Urothelium cell line (cell line): ENCODE results near the gene DDIT4.
"Not testable (repeated sequence)": the region's sequence is repeated elsewhere in the genome, so short reads cannot be mapped to it uniquely, and the experiment has no call there.

Experiments used
- DNase-seq: peaks from one replicate; pipeline ENCODE4 v3.0.0; 2011; ENCODE audit warnings: low spot score, mixed read lengths
- FAIRE-seq: peaks from 2 replicates; lab custom pipeline; 2011; peaks lifted over from hg19 to GRCh38; lab: Jason Lieb, UNC

The DDIT4 gene

DNA sequence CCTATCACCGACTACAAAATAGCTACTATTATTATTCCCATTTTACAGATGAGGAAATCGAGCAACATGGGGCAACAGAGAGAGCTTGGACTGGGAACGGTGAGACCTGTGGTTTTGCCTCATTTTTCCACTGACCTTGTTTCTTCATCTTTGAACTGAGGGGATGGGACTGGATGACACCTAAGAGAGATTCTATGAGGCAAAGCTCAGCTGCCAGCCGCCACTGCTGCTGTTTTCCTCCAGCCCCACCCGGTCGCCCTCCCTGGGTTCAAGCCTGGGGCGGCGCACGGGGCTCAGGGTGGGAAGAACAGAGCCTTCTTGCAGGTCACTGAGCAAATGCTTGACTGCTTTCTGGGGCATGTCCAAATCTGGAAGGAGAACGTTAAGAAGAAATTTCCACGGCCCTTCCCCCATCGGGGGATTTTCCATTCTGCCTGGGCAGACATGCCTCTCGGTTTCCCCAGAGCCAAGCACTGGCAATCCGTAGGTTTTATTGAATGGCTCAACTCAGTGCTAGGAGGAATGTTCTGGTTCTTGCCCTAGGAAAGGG is 12.3 kb downstream of the DDIT4 start:
- DNase-seq (no peak), FAIRE-seq (no peak)

DNA sequence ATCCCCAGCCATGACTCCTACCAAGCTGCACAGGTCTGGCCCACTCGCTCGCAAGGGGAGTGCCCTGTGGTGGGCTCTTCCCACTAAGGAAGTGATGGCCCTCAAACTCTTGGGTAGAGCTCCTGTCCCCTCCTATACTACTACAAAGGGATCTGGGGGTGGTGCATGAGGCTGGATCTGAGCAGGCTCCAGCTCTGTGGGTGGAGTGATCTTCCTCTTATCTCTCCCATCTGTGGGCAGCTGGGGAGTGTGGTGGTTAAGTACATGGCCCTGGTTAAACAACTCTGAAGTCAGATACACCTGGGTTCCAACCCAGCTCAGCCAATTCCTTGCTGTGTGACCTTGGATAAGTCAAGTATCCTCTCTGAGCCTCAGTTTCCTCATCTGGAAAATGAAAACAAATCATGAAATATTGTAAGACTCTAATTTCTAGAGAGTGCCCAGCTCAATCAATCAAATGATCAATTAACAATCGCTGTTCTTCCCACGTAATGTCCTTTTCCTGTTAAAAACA is 17.4 kb downstream of the DDIT4 start:
- DNase-seq (no peak), FAIRE-seq (no peak)

DNA sequence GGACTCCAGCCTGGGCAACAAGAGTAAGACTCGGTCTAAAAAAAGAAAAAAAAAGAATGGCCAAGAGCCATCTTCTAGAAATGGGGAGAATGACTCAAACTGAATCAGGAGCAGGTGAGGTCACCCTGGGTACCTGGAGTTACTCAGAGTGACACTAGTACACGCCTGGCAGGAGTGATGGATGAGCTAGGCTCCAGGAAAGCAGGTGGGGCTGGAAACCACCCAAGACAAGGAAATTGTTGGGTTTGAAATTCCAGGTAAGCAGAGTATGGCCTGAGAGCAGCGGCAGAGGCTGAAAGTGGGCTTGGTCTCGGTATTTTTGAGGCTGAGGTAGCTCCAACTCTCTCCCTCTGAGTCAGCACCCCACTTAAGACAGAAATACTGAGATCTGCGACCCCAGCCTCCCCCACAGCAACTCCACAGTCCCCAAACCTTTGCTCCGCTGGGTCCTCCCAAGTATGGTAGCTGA is 18.5 kb downstream of the DDIT4 start:
- FAIRE-seq (no peak), DNase-seq (peak; percentile 82)

DNA sequence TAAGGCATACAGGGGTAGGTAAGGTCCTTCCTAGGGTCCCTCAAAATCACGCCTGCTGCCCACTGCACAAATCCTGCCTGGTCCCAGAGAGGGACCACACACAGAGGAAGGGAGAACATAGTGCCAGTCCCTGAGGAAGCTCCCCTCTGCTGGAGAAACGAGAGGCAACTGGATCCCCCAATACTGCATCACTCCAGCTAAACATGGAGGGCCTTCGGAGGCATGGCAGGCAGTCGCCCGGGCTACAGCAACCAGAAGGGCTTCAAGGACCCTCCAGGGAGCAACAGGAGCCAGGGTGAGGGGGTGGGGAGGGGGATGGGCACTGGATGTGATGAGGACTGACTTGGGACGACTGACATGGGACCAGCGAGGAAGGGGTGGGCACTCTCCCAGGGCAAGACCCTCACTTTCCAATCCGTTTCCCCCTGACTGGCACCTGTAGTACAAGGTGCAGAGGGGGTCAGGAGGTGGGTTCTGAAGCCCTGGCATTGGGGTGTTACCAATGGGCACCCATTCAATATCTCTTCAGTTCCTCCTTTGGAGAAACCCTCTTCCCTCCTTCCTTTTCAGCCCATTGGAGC is 21.7 kb downstream of the DDIT4 start:
- FAIRE-seq (no peak), DNase-seq (no peak)

DNA sequence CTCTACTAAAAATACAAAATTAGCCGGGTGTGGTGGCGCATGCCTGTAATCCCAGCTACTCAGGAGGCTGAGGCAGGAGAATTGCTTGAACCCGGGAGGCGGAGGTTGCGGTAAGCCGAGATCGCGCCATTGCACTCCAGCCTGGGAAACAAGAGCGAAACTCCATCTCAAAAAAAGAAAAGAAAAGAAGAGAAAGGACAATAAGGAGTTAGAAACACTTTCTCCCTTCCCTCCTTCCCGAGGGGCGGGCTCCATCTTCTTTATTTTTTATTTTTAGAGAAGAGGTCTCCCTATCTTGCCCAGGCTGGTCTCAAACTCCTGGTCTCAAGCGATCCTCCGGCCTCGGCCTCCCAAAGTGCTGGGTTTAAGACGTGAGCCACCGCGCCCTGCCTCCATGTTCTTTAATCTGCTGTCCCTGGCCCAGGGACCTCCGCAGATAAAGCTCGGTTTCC is 23.1 kb downstream of the DDIT4 start:
- not testable (repeated sequence) for FAIRE-seq, DNase-seq

DNA sequence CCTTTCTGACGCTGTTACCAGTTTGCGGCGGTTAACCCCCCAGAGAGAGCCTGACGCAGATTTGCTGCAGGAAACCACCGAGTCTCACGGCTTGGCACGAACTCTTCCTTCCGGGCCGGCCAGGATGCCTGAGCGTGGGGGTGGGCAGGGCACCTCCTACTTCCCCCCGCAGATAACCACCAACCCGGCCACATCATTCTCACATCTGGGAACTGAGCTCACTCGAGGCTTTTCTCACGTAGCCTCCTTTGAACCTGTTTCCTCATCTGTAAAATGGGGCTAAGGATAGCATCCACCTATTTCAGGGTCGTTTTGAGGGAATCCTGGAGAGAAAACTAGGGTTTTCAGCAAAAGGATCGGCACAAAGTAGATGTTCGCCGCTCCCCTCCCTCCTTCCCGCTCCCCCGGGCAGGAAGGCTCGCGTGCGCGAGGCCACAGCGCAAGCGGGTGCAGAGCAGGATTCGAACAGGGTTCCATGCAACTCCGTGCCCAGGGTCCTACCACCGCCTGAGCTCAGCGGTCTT is 23.6 kb downstream of the DDIT4 start:
- peak; percentile 89 for DNase-seq
- peak; percentile 30 for FAIRE-seq

DNA sequence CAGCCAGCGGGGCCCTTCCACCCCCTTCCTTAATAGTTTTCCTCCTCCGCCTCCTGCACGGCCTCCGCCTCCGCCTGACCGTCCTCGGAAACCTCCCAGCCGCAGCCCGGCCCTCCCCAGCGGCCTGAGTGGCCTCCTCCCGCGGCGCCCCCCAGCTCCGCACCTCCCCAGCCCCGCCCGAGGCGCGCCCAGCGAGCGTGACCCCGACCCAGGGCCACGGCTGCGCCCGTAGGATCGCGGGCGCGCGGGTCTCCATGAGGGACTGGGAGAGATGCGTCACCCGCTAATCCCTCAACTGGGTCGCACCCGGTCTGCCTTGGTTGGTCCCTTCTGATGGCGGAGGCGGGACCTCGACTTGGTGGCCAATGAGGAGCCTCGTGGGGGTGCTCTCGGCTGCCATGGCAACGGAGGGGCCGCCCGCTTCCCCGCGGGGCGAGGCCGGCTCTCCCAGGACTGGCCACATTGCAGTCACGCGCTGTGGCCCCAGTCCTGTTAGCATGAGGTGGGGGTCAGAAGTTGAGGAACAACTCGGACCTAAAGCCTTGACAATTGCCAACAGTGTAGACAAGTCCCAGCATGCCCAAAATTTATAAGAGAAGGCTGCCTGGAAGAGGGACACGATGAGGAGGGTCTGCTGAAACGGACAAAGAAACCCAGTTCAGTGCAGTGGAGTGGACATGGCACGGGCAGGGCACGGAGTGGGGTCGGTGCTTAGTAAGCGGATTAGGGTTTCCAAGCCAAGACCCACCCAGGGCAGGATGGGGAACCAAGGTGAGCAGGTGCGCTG is 24.3 kb downstream of the DDIT4 start:
- FAIRE-seq, result no peak
- peak; percentile 98 for DNase-seq

DNA sequence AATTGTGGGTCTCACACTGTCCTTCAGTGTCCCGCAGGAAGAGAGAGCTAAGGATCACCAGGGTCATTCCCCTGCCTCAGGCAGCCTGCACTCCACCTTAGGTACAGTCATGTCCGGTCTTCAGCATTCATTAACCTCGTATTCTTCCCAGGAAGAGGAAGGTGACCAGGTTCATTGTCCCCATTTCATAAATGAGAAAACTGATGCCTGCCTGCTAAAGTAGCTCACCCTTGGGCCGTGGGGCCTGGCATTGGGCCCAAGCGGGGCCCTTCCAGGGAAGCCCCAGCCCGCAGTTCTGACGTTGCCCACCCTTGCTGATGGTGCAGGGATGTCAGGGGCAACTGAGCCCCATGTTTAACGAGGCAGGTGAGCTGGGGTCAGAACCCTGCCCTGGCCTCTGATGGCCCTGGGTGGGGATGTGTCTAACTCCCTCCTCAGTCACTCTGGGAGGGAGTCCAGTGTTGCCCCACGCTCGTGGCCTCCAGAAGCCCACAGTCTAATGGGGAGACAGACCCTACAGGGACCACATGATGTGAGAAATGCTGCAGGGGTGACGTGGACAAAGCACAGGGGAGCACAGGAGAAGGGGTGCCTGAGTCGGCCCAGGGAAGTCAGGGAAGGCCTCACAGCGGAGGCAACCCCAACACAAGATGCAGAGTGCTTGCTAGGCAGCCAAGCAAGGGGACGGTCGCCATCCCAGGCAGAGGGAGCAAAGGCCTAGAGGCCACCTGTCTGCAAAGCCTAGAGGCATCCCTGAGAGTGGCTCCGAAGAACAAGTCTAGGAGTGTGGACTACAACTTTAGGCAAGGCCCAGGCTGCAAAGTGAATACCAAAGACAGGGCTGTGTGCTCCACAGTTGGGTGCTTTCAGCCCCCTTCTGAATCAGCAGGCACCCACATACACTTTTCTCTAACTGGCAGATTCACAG is 25.1 kb downstream of the DDIT4 start:
- DNase-seq (no peak), FAIRE-seq (peak; percentile 42)

DNA sequence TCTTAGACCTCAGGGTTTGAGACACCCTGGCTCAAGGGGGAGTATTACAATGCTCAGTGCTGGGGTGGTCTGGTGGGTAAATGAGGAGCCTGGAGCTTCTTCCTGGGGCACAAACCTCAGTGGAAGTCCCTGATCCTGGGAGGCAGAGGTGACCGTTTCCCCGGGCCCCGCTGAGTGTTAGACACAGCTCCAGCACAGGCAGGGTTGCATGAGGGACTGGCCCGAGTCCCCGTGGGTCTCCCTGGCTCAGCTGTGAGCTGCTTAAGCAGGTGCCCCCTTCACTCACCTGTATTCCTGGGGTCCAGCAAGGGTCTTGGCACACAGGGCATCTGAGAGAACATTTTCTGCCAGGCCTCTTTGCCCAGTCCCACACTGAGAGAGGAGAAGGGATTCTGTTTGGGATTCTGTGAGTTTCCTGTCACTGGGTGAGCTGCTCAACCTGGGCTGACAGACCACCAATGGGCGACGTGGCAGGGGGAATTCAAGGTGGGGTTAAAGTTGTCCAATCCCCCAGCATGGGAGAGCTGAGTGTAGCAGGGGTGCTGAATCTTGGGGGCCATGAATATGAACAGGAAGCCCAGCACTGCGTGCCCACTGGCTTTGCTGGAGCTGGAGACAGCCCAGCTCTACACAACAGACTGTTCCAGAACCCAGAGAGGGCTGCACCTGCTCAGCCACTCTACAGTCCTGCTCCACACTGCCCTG is 29.9 kb downstream of the DDIT4 start:
- DNase-seq (no peak), FAIRE-seq (no peak)

DNA sequence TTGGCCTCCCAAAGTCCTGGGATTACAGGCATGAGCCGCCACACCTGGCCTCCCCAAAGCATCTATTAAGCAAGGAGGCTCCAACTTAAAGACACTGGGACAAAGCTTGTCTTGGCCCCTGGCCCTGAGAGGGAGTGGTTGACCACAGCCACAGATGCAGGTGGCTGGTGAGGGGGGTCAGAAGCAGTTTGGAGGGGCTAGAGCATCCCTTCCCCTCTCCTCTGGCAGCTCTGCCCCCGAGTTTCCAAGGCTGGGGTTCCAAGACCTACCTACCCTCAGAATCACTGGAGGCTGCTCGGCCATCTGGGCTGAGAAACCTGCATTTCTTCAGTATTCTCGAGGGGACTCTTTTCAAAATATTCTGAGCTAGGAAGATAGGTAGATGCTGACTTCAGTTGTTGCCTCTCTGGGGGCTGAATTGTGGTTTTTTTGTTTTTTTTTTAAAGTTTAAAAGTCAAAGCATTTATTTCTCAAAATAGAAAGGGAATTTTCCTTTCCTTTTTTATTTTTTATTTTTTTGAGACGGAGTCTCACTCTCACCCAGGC is 32.6 kb downstream of the DDIT4 start:
- DNase-seq (peak; percentile 2), FAIRE-seq (no peak)

DNA sequence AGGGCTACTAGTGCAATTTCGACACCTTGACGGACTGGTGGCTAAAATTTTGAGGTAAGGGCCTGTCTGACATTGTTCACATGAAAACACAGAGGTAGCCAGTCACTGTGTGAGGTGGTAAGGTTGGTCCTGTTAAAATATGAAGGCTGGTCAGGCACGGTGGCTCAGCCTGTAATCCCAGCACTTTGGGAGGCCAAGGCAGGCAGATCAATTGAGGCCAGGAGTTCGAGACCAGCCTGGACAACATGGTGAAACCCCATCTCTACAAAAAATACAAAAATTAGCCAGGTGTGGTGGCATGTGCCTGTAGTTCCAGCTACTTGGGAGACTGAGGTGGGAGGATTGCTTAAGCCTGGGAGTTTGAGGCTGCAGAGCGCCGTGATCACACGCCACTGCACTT is 34.0 kb downstream of the DDIT4 start:
- DNase-seq, FAIRE-seq: not testable (repeated sequence)

DNA sequence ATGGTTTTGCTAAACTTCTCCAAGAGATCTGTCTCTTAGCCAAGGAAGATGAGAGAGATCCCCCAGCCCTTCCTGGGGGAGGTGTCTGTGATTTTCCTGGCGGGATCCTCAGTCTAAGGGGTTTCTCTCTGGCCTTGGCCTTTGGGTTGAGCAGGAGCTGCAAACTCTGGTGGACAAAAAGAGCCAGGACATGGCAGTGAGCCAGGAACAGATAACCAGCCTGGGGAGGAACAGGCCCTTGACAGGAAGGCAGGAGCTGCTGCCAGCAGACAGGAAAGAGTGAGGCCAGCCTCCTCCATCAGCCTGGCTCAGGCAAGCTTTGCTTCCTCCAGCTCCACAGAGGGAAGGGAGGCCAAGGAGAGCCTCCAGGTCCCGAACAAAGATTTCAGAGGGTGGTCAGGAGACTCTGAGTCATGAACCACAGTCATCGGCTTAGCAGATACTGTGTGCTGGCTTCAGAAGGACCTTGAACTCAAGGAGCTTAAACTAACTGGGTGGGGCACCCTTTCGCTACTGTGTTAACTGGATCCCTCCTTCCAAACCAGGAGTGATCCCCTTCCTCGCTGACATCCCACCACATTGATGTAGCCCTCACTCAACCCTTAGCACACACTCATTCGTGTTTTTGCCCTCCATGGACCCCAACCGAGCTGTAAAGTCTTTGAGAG is 34.7 kb downstream of the DDIT4 start:
- no peak for FAIRE-seq
- DNase-seq, result peak; percentile 72

DNA sequence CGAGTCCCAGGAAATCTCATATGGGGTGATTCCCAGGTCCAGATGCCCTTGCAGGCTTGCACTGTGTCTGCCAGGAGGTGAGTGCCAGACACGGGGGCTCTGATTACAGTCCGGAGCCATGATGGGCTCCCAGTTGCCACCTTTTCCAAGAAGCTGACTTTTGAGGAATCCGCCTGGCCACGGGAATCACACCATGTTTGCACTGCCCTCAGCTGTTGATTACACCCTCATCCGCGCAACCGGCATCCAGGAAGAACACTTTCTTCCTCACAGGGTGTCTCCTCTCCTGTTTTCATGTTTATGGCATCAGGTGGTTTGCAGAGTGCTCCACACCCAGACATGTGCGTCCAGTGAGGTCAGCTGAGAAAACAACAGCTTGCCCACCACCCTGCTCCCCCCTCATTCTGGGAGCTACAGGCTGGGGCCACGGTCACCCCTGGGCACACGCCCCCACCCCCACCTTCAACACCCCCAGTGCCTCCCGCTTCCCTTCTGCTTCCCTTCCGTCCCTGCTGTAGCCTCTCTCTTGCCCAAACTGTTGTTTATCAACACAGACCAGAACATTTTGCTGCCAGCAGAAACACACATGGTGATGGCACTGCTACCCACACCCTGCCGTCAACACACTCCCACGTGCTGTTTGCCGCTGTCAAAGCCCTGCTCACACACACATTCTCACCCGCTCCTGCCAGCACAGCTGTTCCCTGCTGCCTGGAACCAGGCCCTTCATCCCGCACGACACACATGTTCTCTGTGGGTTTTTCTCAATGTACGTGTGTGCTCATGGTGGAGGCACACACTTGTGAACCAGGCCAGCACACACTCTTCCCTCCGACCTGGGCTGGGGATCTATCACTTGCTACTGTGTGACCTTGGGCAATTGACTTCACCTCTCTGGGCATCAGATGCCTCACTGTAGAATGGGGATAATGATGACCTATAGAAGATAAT is 35.8 kb downstream of the DDIT4 start:
- no peak for FAIRE-seq

DNA sequence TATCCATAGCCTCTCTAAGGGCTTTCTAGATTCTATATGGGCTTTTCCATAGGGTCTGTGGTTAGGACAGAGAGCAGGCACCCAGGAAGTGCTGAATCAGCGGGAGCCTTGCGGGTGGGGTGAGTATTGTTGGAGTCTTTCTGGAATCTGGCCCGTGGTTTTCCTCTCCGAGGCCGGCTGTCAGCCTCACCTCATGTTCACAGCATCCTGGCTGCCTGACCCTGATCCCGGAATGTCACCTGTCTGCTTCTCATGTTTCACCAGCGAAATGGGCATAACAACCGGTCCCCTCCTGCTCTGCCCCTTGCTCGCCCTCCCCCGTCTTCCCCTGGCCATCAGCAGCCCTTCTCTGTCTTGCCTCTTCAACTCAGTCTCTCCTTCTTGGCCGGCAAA is 36.5 kb downstream of the DDIT4 start:
- FAIRE-seq (no peak), DNase-seq (peak; percentile 79)

More for the DNA sequence above, 35.8 kb downstream of the DDIT4 start:
- DNase-seq, result no peak

DNA sequence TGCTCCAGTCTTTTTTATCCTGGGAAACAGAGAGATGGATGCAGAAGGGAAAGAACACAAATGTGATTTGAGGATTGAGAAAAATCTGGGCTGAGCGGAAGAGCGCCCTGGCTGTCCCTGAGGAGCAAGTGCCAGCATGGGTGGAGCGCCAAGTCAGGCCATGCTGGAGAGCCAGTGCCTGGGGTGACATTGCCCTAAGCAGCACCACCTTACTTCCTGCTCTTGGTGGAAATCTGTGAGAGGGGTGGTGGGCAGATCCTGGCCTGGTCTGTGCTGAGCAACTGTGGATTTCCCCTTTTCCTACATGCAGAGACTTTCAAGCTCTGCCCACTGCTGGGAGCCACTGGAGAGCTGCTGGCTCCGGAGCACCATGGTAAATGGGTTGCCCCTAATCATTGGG is 36.9 kb downstream of the DDIT4 start:
- FAIRE-seq, result no peak
- DNase-seq, result no peak

DNA sequence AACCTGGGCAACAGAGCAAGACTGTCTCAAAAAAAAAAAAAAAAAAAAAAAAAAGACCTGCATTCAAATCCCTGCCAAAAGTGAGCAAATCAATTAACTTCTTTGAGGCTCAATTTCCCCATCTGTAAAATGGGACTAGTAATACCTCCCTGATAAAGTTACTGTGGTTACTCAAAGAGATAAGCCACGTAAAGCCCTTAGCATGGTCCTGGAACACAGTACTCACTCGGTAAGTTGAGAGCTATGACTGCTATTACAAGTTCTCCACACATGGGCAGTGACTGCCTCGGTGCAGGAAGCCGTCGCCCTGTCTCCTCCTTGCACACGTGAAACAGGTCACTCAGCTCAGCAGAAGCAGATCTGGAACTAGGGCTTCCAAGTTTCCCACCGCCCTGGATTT is 37.9 kb downstream of the DDIT4 start:
- no peak for DNase-seq
- no peak for FAIRE-seq

DNA sequence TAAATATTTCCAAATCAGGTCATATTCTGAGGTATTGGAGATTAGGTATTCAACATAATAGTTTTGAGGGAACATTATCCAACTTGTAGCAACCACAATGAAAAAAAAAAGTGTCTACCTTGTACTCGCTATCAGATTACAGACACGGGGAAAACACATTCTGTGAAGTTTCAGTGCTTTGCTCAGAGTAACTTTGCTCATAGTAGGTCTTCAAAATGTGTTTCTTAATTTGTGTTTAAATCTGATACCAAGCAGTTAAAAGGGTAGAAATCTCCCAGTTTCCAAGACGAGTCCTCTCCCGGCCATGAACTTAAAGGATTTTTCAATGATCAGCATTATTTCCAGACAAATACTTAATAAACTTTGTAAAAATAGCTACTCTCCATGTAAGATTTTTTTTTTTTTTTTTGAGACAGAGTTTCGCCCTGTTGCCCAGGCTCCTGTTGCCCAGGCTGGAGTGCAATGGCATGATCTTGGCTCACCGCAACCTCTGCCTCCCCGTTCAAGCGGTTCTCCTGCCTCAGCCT is 39.2 kb downstream of the DDIT4 start:
- no peak for FAIRE-seq
- no peak for DNase-seq

DNA sequence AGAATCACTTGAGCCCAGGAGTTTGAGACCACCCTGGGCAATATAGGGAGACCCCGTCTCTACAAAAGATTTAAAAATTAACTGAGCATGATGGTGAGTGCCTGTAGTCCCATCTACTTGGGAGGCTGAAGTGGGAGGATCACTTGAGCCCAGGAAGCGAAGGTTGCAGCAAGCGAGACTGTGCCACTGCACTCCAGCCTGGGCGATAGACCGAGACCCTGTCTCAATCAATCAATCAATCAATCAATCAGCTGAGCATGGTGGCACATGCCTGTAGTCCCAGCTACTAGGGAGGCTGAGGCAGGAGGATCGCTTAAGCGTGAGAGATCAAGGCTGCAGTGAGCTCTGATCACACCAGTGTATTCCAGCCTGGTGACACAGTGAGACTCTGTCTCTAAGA is 40.5 kb downstream of the DDIT4 start:
- FAIRE-seq, result no peak

More for the DNA sequence above, 40.5 kb downstream of the DDIT4 start:
- no peak for DNase-seq
